AML-193 (cell line): Measurements from ENCODE around the gene PRMT5.

Experiments used
- DNase-seq, 2 experiments: peaks; one replicate each; lab custom pipeline; 2025; lab: John Stamatoyannopoulos, UW

The PRMT5 gene

DNA sequence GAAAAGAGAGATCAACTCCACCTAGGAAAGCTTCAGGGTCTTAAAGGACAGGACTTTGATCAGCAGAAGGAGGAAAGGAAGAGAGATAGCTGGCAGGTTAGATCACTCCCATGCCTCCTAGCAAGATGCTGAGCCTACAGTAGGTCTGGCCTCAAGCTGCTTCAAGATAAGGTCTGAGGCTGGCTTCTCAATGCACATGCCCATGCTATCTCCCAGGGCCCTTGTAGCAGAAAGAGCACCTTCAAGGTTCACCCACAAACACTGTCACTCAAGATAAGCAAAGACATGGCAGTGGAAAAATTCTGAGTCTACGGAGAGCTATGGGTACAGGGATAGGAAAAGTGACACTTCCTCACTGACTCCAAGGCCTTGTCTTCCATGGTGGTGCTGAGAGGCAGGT lies 31.8 kb downstream of the PRMT5 start:
- DNase-seq: no peak

DNA sequence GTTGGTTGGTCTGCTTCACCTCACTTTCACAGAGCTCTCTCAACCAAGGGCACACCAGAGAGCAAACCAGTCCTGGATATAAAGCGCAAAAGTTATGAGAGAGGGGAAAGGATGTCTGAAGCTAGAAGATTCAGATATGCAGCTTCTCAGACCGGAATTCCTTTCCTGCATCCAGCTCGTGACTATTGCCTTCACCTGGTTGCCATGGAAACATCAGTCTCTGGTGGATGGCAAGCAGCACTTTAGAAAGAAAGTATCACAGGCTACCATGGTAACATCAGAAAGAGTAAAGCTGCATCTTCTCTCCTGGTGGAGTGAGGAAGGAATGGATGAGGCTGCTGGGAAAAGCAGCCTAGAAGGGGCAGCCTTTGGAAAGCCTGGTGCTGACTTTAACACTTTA lies 32.4 kb downstream of the PRMT5 start:
- DNase-seq: no peak

DNA sequence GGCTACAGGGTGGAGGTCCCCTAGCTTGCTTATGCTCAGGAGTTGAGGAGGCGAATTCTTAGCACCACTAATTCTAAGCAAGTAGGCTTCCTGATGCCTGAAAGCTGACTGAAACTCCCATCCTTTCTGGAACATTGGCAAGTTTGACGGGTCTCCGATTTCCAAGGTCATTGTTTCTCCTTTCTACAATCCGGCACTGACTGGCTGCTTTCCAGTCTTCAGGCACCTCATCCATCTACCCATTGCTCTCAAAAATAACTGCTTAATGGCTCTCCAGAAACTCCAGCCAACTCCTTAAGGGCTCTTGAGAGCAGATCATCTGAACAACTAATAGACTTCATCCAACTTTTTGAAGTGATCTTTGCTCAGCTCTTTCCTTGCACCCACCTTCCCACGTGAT lies 32.8 kb downstream of the PRMT5 start:
- no peak for DNase-seq

- DNase-seq: no peak
Observed at GRCh38 chr14:22895402-22895801, 33.8 kb downstream of the PRMT5 start.

GRCh38 chr14:22893706-22894105 lies 35.5 kb downstream of the PRMT5 start:
- no peak for DNase-seq

DNA sequence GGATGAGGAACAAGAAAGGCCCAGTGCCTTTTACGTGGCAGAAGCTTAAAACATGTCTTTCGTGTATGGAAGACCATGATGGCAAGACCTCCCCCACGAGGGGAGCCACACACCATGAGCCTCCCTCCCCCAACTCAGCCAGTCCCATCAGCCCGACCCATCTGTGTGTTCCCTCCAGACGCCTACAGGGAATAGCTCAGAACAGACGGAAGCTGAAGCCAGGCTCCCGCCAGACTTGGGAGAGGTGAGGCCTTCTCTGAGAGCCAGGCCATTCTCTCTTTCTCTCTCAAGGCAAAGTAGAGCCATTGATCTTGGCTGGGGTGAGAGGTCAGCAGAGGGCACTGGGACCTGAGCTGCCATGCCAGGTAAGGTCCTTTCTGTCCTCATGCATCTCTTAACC lies 36.7 kb downstream of the PRMT5 start:
- DNase-seq: no peak

GRCh38 chr14:22890416-22890815 lies 38.8 kb downstream of the PRMT5 start:
- no peak for DNase-seq

DNA sequence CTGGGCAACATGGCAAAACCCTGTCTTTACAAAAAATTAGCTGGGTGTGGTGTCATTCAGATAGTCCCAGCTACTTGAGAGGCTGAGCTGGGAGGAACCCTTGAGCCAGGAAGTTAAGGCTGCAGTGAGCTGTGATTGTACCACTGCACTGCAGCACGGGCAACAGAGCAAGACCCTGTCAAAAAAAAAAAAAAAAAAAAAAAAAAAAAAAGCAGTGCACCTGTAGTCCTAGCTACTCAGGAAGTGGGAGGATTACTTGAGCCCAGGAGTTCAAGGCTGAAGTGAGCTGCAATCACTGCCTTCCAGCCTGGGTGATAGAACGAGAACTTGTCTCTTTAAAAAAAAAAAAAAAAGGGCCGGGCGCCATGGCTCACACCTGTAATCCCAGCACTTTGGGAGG lies 40.5 kb downstream of the PRMT5 start:
- no peak for DNase-seq

- DNase-seq: no peak
Observed at GRCh38 chr14:22887990-22888378, 41.2 kb downstream of the PRMT5 start.

DNA sequence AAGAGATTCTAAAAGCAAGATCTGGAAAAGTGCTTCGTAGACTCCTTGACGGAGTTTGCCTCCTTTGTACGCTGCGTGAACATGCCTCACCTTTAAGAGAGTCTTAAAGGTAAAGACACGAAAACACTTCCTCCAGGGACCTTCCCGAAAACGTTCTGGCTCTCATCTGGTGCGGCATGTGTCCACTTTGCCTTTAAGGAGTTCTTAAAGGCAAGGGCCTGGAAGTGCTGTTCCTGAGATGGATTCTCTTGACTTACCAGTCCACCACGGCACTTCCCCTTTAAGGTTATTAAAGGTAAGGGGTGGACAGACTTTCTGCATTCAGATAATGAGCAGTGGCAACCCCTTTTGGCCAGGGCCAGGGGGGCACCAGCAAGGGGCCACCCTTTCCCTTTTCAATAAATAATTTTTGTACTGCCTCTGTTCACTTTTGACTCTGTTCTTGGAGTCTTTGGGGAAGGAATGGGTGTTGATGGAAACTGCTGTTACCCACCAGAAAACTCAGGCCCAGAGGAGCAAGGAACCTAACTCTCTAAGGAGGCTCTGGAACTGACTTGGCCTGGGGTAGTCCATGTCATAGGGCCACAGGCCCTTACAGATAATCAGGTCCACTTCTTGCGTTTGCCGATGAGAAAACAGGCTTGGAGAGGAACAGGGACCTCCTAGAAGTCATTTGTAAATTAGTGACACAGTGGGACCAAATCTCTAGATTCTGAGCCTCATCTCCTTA lies 41.8 kb downstream of the PRMT5 start:
- DNase-seq: no peak

GRCh38 chr14:22886500-22887259 lies 42.5 kb downstream of the PRMT5 start:
- DNase-seq: no peak

DNA sequence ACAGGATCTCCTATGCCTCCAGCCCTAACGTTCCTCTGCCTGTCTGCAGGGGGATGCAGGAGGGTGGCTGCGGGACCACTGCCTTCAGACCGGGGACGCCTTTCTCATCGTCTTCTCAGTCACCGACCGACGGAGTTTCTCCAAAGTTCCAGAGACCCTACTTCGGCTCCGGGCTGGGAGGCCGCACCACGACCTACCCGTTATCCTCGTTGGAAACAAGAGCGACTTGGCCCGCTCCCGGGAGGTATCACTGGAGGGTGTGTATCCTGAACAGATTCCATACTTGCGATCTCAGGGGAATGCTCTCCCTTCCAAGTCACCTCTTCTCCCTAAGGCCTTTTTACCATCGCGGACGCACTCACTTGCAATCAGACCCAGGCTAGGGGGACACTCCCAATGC lies 43.2 kb downstream of the PRMT5 start:
- DNase-seq: no peak

- no peak for DNase-seq
Observed at GRCh38 chr14:22884738-22885523, 44.2 kb downstream of the PRMT5 start.

- no peak for DNase-seq
Observed at GRCh38 chr14:22884076-22884737, 45.0 kb downstream of the PRMT5 start.

- no peak for DNase-seq
Observed at GRCh38 chr14:22883173-22883976, 45.8 kb downstream of the PRMT5 start, which contains the start of gene REM2. Gene REM2, plus strand, starts transcription at chr14:22883222. Its CDS starts 66 bp downstream, at chr14:22883288.

DNA sequence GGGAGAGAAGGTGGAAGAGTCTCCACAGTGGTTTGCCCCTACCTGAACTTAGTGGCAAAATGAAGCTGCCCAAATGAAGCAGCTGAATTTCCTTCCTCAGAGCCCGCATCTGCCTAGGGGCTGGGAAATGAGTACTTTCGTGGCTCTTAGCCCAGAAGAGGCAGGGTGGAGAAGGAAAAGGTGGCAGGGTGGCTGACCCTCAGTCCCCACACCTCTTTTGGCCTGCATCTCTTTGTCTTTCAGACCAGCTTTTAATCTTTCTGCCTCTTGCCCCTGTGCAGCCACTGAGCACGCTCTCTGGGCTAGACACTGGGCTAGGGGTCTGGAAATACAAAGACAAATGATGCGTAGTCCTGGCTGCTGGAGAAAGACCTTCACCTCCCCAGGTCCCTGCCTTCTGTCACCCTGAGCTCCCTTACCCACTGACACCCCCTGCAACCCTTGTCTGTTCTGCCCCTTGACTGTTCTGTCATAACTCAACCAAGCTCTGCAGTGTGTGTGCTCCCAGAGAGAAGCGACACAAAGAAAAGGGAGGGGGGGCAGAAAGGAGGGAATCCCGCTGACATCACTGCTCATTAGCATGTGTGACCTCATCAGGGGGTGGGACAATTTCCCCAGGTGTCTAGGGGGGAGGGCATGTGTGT lies 46.5 kb downstream of the PRMT5 start:
- no peak for DNase-seq

DNA sequence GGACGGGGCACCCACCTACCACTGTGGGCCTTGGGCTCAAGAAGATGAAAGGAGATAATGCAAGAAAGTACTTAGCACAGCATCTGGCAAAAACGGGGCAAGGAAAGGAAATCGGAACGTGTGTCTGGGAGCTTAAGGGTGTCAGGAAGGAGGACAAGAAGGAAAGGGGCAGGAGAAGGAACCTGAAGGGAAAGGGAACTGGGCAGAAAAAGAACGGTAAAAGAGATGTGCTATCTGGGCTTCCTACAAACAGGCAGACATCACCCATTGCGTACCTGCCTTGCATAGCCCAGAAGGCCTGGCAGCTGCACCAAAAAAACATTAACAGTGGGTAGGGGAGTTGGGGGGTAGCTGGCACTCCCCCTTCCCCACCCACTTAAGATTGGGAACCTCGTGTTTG lies 47.1 kb downstream of the PRMT5 start:
- DNase-seq: no peak

DNA sequence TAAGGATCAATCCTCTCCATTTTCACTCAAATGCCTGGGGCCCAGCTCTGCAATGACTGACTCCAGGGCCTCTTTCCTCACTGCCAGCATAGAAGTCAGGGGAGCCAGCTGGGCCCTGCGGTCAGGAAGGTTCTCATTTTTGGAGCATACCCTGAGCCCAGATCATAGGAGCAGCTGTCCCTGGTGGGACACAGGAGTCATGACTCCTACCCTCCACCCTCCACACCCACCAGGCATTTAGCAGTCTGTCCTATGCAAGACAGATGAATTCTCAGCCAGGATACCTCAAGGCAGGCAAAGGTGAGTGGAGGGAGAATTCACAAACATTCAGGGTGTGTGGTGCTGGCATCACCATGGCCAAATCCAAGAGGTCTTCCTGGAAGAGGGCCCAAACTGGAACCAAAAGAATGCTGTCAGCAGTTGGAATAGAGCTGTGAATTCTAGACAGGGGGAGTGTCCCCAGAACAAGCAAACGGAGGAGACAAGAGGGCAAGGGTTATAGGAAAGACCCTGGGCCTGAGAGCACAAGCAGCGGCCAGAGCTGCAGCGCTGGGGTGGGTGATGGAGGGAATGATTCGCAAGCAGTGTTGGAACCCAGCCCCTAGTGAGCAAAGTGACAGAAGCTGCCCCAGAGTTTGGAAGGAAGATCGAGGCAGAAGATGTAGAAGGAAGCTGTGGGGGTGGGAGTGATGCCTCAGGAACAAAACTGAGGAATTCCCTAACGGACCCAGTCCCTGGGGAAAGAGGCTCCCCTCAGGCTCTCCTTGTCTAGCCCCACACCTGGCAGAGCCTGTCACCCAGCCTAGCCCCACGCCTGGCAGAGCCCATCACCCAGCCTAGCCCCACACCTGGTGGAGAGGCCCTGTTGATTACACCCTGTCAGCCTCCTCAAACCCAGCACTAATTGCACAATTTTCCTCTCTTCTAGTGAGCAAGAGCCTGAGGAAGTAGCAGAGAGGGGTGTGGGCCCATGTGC lies 50.6 kb downstream of the PRMT5 start:
- DNase-seq: peak in 1 of 2 experiments; percentile 3

DNA sequence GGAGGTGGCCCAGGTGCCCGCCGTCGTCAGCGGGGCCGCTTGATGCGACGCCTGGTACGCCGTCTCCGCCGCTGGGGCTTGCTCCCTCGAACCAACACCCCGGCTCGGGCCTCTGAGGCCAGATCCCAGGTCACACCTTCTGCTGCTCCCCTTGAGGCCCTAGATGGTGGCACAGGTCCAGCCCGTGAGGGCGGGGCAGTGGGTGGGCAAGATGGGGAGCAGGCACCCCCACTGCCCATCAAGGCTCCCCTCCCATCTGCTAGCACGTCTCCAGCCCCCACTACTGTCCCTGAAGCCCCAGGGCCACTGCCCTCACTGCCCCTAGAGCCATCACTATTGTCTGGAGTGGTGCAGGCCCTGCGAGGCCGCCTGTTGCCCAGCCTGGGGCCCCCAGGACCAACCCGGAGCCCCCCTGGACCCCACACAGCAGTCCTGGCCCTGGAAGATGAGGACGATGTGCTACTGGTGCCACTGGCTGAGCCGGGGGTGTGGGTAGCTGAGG lies 52.1 kb downstream of the PRMT5 start:
- DNase-seq: no peak
